HG03060 (cell line): ENCODE measurements around the gene ZNF283.
"Not testable (repeated sequence)": the region's sequence is repeated elsewhere in the genome, so short reads cannot be mapped to it uniquely, and the experiment has no call there.

Experiments used
- ATAC-seq: cut with Tn5 transposase; IDR thresholded peaks from one replicate; pipeline ENCODE4 v1.9.1; 2021; ENCODE audit warnings: low read depth, moderate number of reproducible peaks; ENCODE audit not compliant: unreplicated experiment

Gene ZNF283

DNA sequence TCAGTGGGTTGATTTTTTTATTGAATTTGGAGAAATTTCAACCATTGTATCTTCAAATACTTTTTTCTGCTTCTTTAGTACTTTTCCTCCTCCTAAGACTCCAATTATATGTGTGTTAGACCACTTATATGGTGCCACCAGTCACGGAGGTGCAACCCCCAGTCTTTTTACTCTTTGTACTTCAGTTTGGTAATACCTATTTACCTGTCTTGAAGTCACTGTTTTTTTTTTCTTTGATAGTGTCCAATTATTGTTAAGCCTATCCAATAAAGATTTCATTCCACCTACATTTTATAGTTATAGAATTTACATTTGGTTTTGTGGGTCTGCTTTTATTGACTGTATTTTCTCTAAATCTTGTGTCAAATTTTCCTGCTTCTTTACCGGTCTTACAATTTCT lies 14.9 kb downstream of the ZNF283 start:
- no peak for ATAC-seq

DNA sequence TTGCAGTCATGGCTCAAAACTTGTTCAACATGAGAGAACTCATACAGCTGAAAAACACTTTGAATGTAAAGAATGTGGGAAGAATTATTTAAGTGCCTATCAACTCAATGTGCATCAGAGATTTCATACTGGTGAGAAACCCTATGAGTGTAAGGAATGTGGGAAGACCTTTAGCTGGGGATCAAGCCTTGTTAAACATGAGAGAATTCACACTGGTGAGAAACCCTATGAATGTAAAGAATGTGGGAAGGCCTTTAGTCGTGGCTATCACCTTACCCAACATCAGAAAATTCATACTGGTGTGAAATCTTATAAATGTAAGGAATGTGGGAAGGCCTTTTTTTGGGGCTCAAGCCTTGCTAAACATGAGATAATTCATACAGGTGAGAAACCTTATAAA lies 20.1 kb downstream of the ZNF283 start:
- no peak for ATAC-seq

DNA sequence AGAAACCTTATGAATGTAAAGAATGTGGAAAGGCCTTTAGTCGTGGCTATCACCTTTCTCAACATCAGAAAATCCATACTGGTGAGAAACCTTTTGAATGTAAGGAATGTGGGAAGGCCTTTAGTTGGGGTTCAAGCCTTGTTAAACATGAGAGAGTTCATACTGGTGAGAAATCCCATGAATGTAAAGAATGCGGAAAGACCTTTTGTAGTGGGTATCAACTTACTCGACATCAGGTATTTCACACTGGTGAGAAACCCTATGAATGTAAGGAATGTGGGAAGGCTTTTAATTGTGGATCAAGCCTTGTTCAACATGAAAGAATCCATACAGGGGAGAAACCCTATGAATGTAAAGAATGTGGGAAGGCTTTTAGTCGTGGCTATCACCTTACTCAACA lies 20.8 kb downstream of the ZNF283 start:
- no peak for ATAC-seq

GRCh38 chr19:43848821-43849220 lies 21.7 kb downstream of the ZNF283 start:
- ATAC-seq, result no peak

- ATAC-seq, result no peak
Observed at GRCh38 chr19:43858174-43858573, 31.1 kb downstream of the ZNF283 start.

- not testable (repeated sequence) for ATAC-seq
Observed at GRCh38 chr19:43866923-43867322, 39.8 kb downstream of the ZNF283 start.

GRCh38 chr19:43872547-43873336 lies 45.6 kb downstream of the ZNF283 start:
- ATAC-seq, result no peak

- no peak for ATAC-seq
Observed at GRCh38 chr19:43880483-43880882, 53.4 kb downstream of the ZNF283 start.

GRCh38 chr19:43883864-43884263 lies 56.7 kb downstream of the ZNF283 start, which contains the start of gene ZNF404:
Gene ZNF404 (minus strand): TSS chr19:43883964.
- ATAC-seq, result no peak

DNA sequence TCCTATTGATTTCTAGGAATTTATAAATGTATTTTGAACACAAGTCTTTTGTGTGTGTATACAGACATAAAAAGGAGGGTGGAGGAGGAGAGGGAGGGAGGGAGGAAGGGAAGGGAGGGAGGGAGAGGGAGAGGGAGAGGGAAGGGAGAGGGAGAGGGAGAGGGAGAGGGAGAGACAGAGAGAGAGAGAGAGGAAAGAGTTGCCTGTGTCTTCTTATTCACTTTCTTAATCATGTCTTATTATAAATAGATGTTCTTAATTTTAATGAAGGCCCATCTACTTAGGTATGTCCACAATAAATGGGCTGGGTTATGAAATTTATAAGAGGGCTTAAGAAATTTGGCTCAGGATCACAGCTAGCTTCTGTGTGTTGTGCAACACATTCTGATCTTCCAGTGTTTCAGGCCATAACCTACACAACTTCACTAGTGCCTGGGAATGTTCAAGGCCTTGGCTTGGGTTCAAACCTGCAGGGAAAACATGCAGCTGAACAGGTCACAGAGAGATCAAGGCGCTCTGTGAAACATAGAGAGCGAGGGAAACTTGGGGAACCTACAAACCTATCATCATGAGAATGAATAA lies 68.7 kb downstream of the ZNF283 start:
- ATAC-seq, result no peak
